Mammary epithelial cell (primary cell): ENCODE results near the gene TMEM150A.

ENCODE experiments used
- CTCF ChIP-seq, 2 donors: IDR thresholded peaks in 1 of 2; conservative IDR thresholded peaks in 1 of 2; 2 replicates each; pipeline ENCODE4 v1.5.1; 2011 to 2012; ENCODE audit warnings: inconsistent platforms in 2 of 2, low read length in 2 of 2, mild to moderate bottlenecking in 2 of 2, control low read depth in 1 of 2, low read depth in 1 of 2; ENCODE audit not compliant: insufficient read depth in 1 of 2; ENCODE audit errors: extremely low read depth in 1 of 2
- EZH2 ChIP-seq: IDR thresholded peaks from 2 replicates; pipeline ENCODE4 v1.6.1; 2012; ENCODE audit warnings: low read length, inconsistent platforms, borderline replicate concordance

- TF ChIP-seq EZH2 (no peak), CTCF (conservative IDR thresholded peaks at IDR 0.05 in 1 of 2, IDR thresholded peaks at IDR 0.05 in 1 of 2; ENCODE audit: extremely low read depth in 1 of 2, insufficient read depth in 1 of 2, low read depth in 1 of 2, low read length in 2 of 2) (no peak)
Observed at GRCh38 chr2:85590950-85591349, 11.5 kb downstream of the TMEM150A start.
